GM12801 (cell line): ENCODE results near the gene SMC3.

Experiments used
- CTCF ChIP-seq: IDR thresholded peaks from one replicate; pipeline ENCODE4 v1.5.1; 2011; ENCODE audit warnings: control low read depth; ENCODE audit not compliant: insufficient read length; ENCODE audit errors: extremely low read depth

The SMC3 gene

DNA sequence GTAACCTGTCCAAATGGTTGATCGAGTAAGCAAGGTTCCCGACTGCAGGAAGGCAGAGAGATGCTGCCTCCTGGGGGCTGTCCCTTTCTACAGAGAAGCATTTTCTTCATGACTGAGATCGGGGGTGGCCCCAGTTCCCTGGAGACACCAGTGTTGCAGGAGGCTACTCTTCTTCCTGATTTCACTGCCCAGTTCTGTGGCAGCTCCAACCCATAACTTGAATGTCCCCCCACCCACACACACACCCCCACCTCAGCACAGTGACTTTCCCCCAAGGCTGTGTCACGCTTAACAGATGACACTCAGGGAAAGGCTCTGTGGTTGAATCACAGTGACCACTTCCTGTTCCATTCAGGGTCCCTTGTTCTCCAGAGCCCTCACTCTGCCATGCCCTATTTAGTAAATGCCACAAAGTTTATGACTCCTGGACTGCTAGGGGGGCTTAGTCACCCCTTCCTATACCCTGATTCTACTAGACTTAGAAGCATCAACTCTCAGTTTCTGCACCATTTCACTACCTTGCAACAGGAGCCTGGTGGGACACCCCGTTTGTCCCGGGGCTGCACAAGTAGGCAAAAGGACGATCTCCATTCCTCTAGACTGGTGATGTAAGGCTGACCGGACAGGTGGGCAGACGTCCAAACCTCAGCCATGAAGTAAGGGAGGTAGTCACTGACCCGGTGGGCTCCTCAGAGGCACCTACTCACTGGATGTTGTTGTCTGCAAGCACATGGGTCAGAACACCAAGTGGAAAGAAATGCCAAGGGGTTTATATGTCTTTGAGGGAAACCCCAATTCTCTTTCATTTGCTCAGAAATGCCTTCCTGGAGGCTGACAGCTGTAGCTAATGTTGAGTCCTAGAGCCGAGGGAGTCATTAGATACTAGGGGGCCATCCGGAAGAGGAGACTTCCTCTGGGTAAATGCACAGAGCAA lies 31.3 kb upstream of the SMC3 start:
- TF ChIP-seq CTCF = no peak

GRCh38 chr10:110539091-110539490 lies 28.4 kb upstream of the SMC3 start:
- no peak for TF ChIP-seq CTCF

- TF ChIP-seq CTCF = no peak
Observed at GRCh38 chr10:110540031-110540430, 27.5 kb upstream of the SMC3 start.

- no peak for TF ChIP-seq CTCF
Observed at GRCh38 chr10:110544958-110545537, 22.4 kb upstream of the SMC3 start.

DNA sequence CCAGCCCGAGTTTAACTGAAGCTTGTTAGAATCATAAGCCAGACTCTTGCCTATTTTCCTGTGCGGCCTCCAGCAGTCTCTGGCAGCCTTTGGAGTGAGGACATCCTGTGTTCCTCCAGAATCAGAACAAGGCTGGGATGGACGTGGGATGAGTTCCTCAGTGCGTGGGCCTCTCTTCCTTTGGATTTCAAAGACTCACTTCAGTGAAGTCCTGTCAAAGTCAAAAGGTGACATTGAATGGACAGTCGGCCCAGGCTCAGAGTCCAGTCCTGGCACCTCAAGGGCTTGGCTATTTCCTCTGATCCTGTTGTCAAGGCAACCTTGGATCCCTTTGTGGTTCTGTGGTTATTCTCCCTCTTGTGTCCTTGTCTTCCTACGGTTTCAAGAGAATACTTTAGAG lies 21.4 kb upstream of the SMC3 start:
- no peak for TF ChIP-seq CTCF

GRCh38 chr10:110546499-110547110 lies 20.9 kb upstream of the SMC3 start:
- no peak for TF ChIP-seq CTCF

DNA sequence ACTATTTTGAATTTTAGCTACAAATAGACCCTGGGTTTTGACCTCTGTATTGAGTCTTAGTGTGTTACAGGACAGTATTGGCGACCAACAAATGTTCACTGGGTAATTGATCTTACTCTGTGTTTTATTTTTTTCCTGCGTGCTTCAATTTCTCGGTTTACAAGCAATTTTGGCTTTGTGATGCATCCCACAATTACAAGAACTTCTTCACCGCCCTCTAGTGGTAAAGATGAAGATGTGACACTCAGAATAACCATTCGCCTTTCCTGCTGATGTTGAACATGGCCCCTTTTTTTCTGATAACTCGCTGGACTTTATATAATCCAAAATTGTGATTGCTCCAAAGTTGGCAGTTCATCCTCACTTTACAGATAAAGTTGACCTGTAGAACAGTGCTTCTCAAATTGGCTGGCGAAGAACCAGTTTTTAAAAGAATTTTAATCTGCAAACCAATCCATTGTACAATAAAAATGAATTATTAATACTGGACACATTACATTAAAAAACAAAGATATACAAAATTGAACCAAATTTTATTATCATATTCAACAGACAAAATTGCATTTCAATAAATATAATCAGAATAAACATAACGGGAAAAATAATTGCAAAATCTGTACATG lies 20.2 kb upstream of the SMC3 start:
- no peak for TF ChIP-seq CTCF
